ENCODE results near the gene PCSK5. TPM values are rescaled to one million over a fixed set of nuclear protein-coding genes. Genes with fewer than 3 reads are reported as not detected.

Gene PCSK5
- total RNA-seq, 1 experiment from 2014 or later = 6.9 TPM

GRCh38 chr9:75976549-75976948 lies 86.1 kb downstream of the PCSK5 start:
- BruUV-seq (replicated peaks) = no TSS peak
- Histone ChIP-seq H3K4me2 (ENCODE audit: low read length) (no peak overlapping the region), H4K20me1 (ENCODE audit: insufficient read depth) (no peaks in the 10 kb centered on the region), H3K27me3 (ENCODE audit: insufficient read depth, low read length) (no peaks in the 10 kb centered on the region), H3K4me1 (ENCODE audit: control insufficient read depth in 1 of 2, insufficient read depth in 2 of 2, low read length in 2 of 2) (no peaks in the 10 kb centered on the region), H3K79me2 (ENCODE audit: insufficient read depth, low read length) (no peaks in the 10 kb centered on the region), H2AFZ (ENCODE audit: low read depth, low read length, poor library complexity, severe bottlenecking) (no peak overlapping the region), H3K9ac (ENCODE audit: low read length) (no peak overlapping the region), H3K9me3 (ENCODE audit: control insufficient read depth in 1 of 2, insufficient read depth in 1 of 2, low read depth in 1 of 2, low read length in 2 of 2) (no peaks in the 10 kb centered on the region), H3K36me3 (ENCODE audit: control insufficient read depth in 1 of 2, insufficient read depth in 2 of 2, low read length in 2 of 2) (no peaks in the 10 kb centered on the region), H3K9me2 (ENCODE audit: insufficient read depth) (no peaks in the 10 kb centered on the region), H3K4me3 (replicated peaks in 1 of 2; ENCODE audit: low read depth in 1 of 2, low read length in 2 of 2) (no peak overlapping the region), H3K27ac (ENCODE audit: low read depth, low read length) (no peak overlapping the region)
- ATAC-seq (no peak), DNase-seq (ENCODE audit: low read depth, low spot score) (no peak)
- intact Hi-C loops (cut with micrococcal nuclease) = no loop called here
- ChIA-PET POLR2A (no interaction called here), RAD21 (ENCODE audit: low non-redundant PET in 1 of 2, low total read pairs in 2 of 2, uncharacterized antibody in 2 of 2, unreplicated experiment in 2 of 2) (no interaction called here), CTCF (no interaction called here)
- TF ChIP-seq, protein P1, sequence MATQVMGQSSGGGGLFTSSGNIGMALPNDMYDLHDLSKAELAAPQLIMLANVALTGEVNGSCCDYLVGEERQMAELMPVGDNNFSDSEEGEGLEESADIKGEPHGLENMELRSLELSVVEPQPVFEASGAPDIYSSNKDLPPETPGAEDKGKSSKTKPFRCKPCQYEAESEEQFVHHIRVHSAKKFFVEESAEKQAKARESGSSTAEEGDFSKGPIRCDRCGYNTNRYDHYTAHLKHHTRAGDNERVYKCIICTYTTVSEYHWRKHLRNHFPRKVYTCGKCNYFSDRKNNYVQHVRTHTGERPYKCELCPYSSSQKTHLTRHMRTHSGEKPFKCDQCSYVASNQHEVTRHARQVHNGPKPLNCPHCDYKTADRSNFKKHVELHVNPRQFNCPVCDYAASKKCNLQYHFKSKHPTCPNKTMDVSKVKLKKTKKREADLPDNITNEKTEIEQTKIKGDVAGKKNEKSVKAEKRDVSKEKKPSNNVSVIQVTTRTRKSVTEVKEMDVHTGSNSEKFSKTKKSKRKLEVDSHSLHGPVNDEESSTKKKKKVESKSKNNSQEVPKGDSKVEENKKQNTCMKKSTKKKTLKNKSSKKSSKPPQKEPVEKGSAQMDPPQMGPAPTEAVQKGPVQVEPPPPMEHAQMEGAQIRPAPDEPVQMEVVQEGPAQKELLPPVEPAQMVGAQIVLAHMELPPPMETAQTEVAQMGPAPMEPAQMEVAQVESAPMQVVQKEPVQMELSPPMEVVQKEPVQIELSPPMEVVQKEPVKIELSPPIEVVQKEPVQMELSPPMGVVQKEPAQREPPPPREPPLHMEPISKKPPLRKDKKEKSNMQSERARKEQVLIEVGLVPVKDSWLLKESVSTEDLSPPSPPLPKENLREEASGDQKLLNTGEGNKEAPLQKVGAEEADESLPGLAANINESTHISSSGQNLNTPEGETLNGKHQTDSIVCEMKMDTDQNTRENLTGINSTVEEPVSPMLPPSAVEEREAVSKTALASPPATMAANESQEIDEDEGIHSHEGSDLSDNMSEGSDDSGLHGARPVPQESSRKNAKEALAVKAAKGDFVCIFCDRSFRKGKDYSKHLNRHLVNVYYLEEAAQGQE (IDR thresholded peaks at IDR 0.05; ENCODE audit: low read depth) = no peak
- TF ChIP-seq SRF (IDR thresholded peaks at IDR 0.05; ENCODE audit: low read depth) = no peak
- TF ChIP-seq ZNF274 (IDR thresholded peaks at IDR 0.05; ENCODE audit: low read depth, low read length) = no peak
- TF ChIP-seq, protein P2, sequence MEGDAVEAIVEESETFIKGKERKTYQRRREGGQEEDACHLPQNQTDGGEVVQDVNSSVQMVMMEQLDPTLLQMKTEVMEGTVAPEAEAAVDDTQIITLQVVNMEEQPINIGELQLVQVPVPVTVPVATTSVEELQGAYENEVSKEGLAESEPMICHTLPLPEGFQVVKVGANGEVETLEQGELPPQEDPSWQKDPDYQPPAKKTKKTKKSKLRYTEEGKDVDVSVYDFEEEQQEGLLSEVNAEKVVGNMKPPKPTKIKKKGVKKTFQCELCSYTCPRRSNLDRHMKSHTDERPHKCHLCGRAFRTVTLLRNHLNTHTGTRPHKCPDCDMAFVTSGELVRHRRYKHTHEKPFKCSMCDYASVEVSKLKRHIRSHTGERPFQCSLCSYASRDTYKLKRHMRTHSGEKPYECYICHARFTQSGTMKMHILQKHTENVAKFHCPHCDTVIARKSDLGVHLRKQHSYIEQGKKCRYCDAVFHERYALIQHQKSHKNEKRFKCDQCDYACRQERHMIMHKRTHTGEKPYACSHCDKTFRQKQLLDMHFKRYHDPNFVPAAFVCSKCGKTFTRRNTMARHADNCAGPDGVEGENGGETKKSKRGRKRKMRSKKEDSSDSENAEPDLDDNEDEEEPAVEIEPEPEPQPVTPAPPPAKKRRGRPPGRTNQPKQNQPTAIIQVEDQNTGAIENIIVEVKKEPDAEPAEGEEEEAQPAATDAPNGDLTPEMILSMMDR (IDR thresholded peaks at IDR 0.05 in 2 of 3, conservative IDR thresholded peaks at IDR 0.05 in 1 of 3; ENCODE audit: borderline replicate concordance in 1 of 3, insufficient read depth in 1 of 3, low read depth in 2 of 3, low read length in 2 of 3) = no peak
- TF ChIP-seq ZFX (IDR thresholded peaks at IDR 0.05) = no peak
- no peak for TF ChIP-seq TCF7L2 (IDR thresholded peaks at IDR 0.05; ENCODE audit: borderline replicate concordance, extremely low read depth, insufficient read depth, insufficient read length)
- no peak for TF ChIP-seq EGR1 (IDR thresholded peaks at IDR 0.05; ENCODE audit: low read depth)
- no peak for TF ChIP-seq JUND (IDR thresholded peaks at IDR 0.05)
- no peak for TF ChIP-seq POLR2AphosphoS5 (IDR thresholded peaks at IDR 0.05; ENCODE audit: low read depth, low read length)
- TF ChIP-seq EZH2phosphoT487 (IDR thresholded peaks at IDR 0.05; ENCODE audit: borderline replicate concordance) = no peak
- TF ChIP-seq SIN3A (IDR thresholded peaks at IDR 0.05; ENCODE audit: low read depth) = no peak
- TF ChIP-seq RAD21 (IDR thresholded peaks at IDR 0.05; ENCODE audit: low read depth) = no peak
- no peak for TF ChIP-seq FOSL1 (IDR thresholded peaks at IDR 0.05; ENCODE audit: low read depth)
- TF ChIP-seq ELF1 (IDR thresholded peaks at IDR 0.05; ENCODE audit: borderline replicate concordance, low read depth) = no peak
- TF ChIP-seq EZH2 (IDR thresholded peaks at IDR 0.05) = no peak
- no peak for TF ChIP-seq YY1 (IDR thresholded peaks at IDR 0.05; ENCODE audit: extremely low read depth, insufficient replicate concordance, low read depth, low read length)
- no peak for TF ChIP-seq CEBPB (IDR thresholded peaks at IDR 0.05; ENCODE audit: low read depth)
- TF ChIP-seq ATF3 (IDR thresholded peaks at IDR 0.05) = no peak
